ENCODE results near the gene SLC35G3.
"Not testable (repeated sequence)": the region's sequence is repeated elsewhere in the genome, so short reads cannot be mapped to it uniquely, and the experiment has no call there.

Gene SLC35G3

GRCh38 chr17:35210741-35211140 lies 16.5 kb upstream of the SLC35G3 start:
- DNase-seq (ENCODE audit: low read depth, low spot score), result no peak

DNA sequence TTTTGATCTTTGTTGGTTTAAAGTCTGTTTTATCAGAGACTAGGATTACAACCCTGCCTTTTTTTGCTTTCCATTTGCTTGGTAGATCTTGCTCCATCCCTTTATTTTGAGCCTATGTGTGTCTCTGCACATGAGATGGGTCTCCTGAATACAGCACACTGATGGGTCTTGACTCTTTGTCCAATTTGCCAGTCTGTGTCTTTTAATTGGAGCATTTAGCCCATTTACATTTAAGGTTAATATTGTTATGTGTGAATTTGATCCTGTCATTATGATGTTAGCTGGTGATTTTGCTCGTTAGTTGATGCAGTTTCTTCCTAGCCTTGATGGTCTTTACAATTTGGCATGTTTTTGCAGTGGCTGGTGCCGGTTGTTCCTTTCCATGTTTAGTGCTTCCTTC lies 8.4 kb upstream of the SLC35G3 start:
- DNase-seq (ENCODE audit: low read depth, low spot score), result not testable (repeated sequence)

- not testable (repeated sequence) for DNase-seq (ENCODE audit: low read depth, low spot score)
These were observed 869 bp upstream of the SLC35G3 start for GRCh38 chr17:35195062-35195461.

DNA sequence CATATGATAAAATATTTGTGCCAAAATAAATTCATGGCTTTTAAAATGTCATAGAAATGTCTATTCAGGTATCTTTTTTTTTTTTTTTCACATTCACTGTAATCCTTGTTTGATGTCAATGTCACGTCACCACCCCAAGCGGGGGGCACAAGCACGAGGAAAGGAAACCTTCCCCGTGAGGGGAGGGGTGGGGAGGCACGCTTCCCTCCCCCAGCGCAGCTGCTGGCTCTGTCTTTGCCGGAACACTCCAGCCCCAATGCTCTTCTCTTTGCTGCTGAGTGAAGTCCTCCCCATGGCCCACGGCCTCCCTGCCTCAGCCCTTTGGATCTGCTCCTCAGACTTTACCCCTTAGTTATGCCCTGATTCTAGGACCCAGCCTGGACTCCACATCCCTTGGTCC lies 1.5 kb downstream of the SLC35G3 start:
- DNase-seq (ENCODE audit: low read depth, low spot score), result no peak

DNA sequence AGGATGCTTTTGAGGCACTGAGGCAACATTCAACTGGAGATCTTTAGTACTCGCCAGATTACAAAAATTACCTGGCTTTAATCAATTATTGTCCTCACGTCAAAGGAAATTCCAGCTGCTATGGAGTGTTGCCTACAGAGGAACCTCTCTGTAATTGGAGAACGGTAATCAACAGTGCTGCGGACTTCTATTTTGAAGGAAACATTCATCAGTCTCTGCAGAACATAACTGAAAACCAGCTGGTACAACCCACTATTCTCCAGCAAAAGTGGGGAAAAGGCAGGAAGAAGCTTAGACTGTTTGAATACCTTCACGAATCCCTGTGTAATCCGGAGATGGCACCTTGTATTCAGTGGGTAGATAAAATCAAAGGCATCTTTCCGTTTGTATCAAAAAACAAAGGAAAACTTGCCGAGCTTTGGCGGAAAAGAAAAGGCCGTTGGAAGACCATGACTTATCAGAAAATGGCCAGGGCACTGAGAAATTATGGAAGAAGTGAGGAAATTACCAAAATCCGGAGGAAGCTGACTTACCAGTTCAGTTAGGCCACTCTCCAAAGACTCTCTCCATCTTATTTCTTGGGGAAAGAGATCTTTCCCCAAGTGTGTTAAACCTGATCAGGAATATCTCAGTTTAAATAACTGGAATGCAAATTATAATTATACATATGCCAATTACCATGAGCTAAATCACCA lies 3.0 kb downstream of the SLC35G3 start:
- DNase-seq (ENCODE audit: low read depth, low spot score), result no peak

- DNase-seq (ENCODE audit: low read depth, low spot score), result no peak
These were observed 4.9 kb downstream of the SLC35G3 start for GRCh38 chr17:35189291-35189690.

DNA sequence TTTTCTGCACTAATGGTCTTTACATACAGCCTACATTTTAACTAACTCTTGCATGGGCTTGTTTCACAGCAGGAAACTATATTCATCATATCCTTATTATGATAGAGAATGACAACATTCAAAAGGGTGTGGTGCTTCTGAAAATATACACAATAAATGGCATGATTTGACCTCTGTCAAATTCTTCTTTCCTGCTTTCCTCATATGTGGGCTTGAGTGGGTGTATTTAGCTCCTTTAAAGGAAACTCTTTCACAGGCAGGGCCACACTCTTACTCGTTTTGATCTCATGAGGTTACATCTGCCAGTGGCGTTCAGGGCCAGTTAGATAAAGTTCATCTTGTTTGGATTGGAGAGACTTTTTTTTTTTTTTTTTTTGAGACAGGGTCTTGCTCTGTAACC lies 6.1 kb downstream of the SLC35G3 start:
- DNase-seq (ENCODE audit: low read depth, low spot score), result no peak

DNA sequence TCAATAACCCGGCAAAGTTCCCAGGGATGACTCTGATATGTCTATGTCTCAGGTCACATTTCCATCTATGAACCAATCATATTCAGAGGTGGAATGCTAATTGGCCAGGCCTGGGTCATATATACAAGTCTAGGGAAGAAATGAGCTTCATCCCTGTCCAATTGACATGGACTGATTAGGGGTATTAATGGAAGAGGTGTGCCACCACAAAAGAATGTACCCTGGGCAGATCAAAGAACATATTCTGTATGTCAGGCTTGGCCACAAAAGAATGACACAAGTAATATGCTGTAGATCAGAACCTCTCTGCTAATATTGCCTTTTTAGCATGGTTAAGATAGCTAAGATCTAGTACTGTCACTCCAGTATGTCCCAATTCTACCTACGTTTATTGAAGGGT lies 6.7 kb downstream of the SLC35G3 start:
- DNase-seq (ENCODE audit: low read depth, low spot score), result no peak

DNA sequence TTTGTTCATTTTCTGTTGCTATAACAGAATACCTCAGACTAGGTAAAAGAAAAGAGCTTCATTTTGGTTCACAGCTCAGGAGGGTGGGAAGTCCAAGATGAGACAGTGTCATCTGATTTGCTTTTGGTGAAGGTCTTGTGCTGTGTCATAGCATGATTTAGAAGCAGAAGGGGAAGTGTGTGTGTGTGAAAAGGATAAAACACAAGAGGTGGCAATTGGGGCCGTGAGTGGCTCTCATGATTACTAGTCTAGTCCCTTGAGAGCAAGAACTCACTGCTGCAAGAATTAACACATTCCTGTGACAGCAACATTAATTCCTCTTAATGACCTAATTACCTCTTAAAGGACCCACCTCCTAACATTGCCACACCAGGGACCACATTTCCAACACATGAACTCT lies 8.3 kb downstream of the SLC35G3 start:
- DNase-seq (ENCODE audit: low read depth, low spot score), result no peak

GRCh38 chr17:35184274-35184673 lies 9.9 kb downstream of the SLC35G3 start:
- DNase-seq (ENCODE audit: low read depth, low spot score), result no peak

GRCh38 chr17:35183332-35183731 lies 10.9 kb downstream of the SLC35G3 start:
- no peak for DNase-seq (ENCODE audit: low read depth, low spot score)

DNA sequence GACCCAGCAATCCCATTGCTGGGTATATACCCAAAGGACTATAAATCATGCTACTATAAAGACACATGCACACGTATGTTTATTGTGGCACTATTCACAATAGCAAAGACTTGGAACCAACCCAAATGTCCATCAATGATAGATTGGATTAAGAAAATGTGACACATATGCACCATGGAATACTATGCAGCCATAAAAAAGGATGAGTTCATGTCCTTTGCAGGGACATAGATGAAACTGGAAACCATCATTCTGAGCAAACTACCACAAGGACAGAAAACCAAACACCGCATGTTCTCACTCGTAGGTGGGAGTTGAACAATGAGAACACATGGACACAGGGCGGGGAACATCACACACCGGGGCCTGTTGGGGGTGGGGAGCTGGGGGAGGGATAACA lies 14.8 kb downstream of the SLC35G3 start:
- DNase-seq (ENCODE audit: low read depth, low spot score), result not testable (repeated sequence)

- no peak for DNase-seq (ENCODE audit: low read depth, low spot score)
These were observed 17.3 kb downstream of the SLC35G3 start for GRCh38 chr17:35176897-35177296.

DNA sequence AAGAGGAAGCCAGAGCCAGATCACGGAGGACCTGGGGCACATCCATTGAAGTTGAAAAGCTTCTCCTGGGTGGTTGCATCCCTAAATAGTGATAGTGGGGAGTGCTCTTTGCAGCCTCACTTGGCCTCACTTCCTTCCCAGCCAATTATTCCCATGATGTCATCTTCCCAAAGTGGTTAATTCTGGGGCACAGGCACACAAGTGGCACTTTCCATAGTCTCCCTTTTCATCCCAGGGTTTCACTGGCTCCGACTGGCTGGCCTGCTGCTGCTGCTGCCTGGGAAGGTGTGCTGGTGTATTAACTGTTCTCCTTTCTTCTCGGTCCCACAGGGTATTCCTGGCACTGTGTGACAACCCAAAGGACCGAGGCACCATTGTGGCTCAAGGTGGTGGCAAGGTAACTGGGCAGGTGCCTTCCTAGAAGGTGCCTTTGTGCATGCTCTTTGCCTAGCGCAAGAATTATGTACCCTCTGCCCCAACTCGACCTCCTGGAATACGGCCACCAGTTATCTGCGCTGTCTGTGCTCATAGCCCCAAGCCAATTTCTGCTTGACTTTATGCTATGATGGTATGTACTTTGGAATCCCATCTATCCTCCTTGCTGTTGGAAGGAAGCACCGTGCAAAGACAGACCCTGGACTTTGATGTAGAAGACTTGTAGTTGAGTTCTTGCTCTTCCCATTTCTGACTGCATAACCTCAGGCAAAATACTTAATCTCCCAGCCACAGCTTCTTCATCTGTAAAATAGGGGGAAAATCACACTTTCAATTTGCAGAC lies 18.4 kb downstream of the SLC35G3 start:
- DNase-seq (ENCODE audit: low read depth, low spot score), result no peak

GRCh38 chr17:35174835-35175334 lies 19.3 kb downstream of the SLC35G3 start:
- no peak for DNase-seq (ENCODE audit: low read depth, low spot score)

DNA sequence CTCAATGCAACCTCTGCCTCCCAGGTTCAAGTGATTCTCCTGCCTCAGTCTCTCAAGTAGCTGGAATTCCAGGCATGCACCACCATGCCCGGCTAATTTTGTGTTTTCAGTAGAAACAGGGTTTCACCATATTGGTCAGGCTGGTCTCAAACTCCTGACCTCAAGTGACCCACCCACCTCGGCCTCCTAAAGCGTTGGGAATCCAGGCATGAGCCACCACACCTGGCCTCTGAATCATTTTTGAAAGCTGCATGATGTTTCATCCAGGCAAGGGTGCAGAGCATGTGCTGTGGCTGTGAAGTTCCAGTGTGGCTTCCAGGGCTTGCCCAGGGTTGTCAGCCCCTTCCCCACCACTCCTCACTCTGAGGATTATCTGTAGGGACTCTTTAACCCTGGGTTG lies 21.9 kb downstream of the SLC35G3 start:
- DNase-seq (ENCODE audit: low read depth, low spot score), result not testable (repeated sequence)

DNA sequence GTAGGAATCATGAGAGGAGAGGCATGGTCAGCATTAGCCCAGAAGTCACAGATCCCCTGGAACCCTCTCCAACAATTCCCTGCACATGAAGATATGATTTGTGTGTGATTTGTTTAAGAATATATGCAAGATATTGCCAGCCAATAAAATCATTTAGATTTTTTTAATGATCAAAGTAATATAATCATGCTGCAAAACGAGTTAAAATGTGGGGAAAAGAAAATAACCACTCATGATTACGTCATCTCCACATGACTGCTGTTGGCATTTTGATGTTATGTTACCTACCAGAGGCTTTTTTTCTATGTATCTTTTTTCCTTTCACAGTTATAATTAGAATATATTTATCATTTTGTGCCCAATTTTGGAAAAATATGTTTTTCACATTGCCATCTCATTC lies 22.4 kb downstream of the SLC35G3 start:
- DNase-seq (ENCODE audit: low read depth, low spot score), result no peak

DNA sequence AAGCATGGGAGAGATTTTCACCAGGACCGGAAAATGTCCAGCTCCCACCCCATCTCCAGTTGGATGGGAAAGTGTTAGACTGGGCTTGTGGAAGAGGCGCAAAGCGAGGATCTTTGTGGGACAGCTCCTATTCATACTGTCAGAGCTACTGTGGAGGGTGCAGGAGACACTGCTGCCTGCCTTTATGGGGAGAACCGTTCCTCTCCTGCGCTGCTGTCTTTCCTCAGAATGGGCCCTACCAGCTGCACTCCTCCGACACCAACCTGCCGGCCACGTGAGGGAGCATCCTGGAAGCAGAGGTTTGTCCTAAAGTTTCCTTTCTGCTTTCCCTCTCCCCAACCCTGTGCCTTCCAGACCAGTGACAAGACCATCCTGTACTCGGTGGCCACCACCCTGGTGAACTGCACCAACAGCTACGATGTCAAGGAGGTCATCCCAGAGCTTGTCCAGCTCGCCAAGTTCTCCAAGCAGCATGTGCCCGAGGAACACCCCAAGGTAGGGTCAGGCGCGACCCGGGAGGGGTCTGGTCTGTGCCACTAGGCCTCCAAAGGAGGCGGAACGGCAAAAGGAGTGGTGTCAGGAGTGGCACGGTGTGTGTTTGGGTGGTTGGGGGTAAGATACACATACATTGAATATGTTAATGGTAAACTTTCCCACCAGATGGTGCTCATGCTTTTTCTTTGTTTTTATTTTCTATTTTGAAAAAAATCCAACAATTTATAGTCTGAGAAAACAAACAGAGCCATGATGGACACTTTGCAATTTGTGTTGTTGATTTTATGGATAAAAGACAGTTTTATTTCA lies 23.0 kb downstream of the SLC35G3 start:
- DNase-seq (ENCODE audit: low read depth, low spot score), result no peak

DNA sequence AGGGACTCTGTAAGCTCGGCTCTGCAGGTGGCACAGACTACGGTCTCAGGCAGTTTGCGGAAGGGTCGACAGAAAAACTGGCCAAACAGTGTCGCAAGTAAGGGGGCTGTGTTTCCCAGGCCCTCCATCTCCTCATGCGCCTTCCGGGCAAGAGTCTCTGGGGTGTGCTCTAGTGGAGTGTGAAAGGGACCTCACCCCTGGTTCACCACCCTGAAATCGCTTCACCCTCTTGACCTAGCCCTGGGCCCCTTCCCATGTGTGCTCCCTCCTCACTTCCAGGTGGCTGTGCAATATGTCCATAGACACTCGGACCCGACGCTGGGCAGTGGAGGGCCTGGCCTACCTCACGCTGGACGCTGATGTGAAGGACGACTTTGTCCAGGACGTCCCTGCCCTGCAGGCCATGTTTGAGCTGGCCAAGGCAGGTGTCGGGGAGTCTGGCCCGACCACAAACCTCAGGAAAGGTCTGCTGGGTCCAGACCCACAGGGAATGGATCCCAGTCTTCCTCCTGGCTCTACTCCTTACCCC lies 24.3 kb downstream of the SLC35G3 start:
- DNase-seq (ENCODE audit: low read depth, low spot score), result no peak

DNA sequence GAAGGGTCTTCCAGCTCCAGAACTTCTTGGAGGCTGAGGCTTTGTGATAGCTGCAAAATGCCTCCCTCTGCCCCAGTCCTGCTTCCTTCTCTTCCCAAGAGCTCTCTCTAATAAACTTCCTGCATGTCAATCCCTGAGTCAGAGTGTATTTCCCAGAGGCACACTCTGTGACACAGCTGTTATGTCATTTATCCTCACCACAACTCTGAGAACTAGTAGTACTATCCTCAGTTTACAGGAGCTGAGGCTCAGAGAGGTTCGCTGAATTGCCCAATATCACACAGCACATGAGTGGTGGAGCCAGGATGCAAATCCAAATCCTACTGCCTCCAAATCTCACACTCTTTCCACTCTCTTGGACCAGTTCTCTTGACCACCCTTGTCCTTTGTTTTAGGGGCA lies 26.5 kb downstream of the SLC35G3 start:
- DNase-seq (ENCODE audit: low read depth, low spot score), result no peak

GRCh38 chr17:35167046-35167445 lies 27.1 kb downstream of the SLC35G3 start:
- DNase-seq (ENCODE audit: low read depth, low spot score), result no peak

DNA sequence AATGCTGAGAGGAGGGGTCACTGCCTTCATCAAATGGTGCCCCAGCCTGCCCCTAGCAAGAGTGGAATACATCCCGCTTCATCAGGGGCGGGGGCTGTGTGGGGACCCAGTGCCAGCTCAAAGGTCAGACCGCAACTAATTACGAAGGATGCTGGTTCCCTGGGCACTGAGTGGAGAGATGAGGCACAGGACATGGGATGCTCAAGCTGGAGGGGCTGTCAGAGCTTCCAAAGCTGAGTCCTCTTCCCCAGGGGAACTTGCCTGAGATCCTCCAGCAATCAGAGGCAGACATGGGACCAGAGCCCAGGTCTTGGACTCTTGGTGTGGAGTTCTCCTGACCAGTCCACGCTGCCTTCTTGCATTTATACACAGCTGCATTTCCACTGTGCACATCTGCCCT lies 27.7 kb downstream of the SLC35G3 start:
- DNase-seq (ENCODE audit: low read depth, low spot score), result no peak

Measured in activated naive CD8-positive, alpha-beta T cell treated with anti-CD3 and anti-CD28 coated beads, Interleukin-2, amount 50 U/mL, for 16 hours (primary cell).